Measurements from ENCODE around the gene MYO7B. TPM values are rescaled to one million over a fixed set of nuclear protein-coding genes. Genes with fewer than 3 reads are reported as not detected.

Gene MYO7B
- total and polyA plus RNA-seq, 7 donors, result 0.28 to 0.61 (median 0.49) TPM

DNA sequence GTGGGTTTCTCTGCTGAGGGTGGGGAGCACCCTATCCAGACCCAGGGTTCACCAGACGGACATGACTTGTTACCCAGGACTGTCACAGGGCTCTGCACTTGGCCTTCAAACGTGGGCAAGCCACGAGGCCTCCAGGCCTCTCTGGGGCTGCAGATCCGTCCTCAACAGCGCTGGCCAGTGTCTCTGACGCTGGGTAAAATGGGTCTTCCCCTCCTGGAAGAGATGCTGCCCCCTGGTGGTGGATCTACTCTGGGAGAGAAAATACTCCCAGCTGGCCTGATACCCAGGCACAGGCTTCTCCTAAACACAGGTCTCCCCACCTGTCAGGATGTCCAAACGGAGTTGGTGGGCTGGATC is 114.2 kb downstream of the MYO7B start:
- TF ChIP-seq CTCF (IDR thresholded peaks at IDR 0.05), result peak; percentile 90
- H3K4me1 ChIP-seq, result peaks cover 16% of the 10 kb centered on the region
- DNase-seq (peak; percentile 78 to 89), ATAC-seq (peak; percentile 73 to 91 (median 86))
- 4 to 6% (median 6%) methylated on average over 7 of the region's 7 CpGs for WGBS, 3 donors
- peaks cover 0 to 3% of the 10 kb centered on the region in 2 donors for H3K36me3 ChIP-seq (ENCODE audit: insufficient read depth in 1 of 2, low read depth in 1 of 2)
- intact Hi-C loops (cut with DNase I), result loop anchor here (1.0 to 10.0 kb wide), 4 partner anchors 48 to 125 kb away; partner anchors contain the start of genes IWS1 (in 1 of the 2) and MYO7B (in 1 of the 2)
- H3K9me3 ChIP-seq, result no peaks in the 10 kb centered on the region
- no peak overlapping the region for H3K4me3 ChIP-seq
- H3K27ac ChIP-seq, result peak overlapping the region; percentile 15
- H3K27me3 ChIP-seq (ENCODE audit: insufficient read depth in 3 of 3, low read length in 2 of 3), result no peaks in the 10 kb centered on the region

- peak in 3 of 4 donors; percentile 4 to 28 (median 12) for ATAC-seq
- Histone ChIP-seq H3K9me3 (no peaks in the 10 kb centered on the region), H3K4me3 (no peak overlapping the region), H3K4me1 (peaks cover 16% of the 10 kb centered on the region), H3K27ac (peak overlapping the region; percentile 15), H3K27me3 (ENCODE audit: insufficient read depth in 3 of 3, low read length in 2 of 3) (no peaks in the 10 kb centered on the region), H3K36me3 (ENCODE audit: insufficient read depth in 1 of 2, low read depth in 1 of 2) (peaks cover 0 to 3% of the 10 kb centered on the region in 2 donors)
- TF ChIP-seq CTCF (IDR thresholded peaks at IDR 0.05), result no peak
- intact Hi-C loops (cut with DNase I), result loop anchor here (10.0 kb wide), 2 partner anchors 115 to 125 kb away; partner anchors contain the start of genes IWS1 (in 1 of the 2) and MYO7B (in 1 of the 2)
- peak; percentile 20 to 53 for DNase-seq
- WGBS, 3 donors, result 67 to 75% (median 71%) methylated on average over 16 to 17 of the region's 17 CpGs
Observed at GRCh38 chr2:127650041-127650784, 114.7 kb downstream of the MYO7B start.

- no peaks in the 10 kb centered on the region for H3K27me3 ChIP-seq (ENCODE audit: insufficient read depth in 3 of 3, low read length in 2 of 3)
- 84 to 92% (median 91%) methylated on average over 28 of the region's 28 CpGs for WGBS, 3 donors
- H3K4me3 ChIP-seq, result no peak overlapping the region
- H3K9me3 ChIP-seq, result no peaks in the 10 kb centered on the region
- H3K4me1 ChIP-seq, result peaks cover 16% of the 10 kb centered on the region
- DNase-seq (peak; percentile 21 to 47), ATAC-seq (no peak)
- H3K36me3 ChIP-seq (ENCODE audit: insufficient read depth in 1 of 2, low read depth in 1 of 2), result peaks cover 0 to 3% of the 10 kb centered on the region in 2 donors
- no peak overlapping the region for H3K27ac ChIP-seq
- TF ChIP-seq CTCF (IDR thresholded peaks at IDR 0.05), result no peak
- intact Hi-C loops (cut with DNase I), result loop anchor here (10.0 kb wide), 2 partner anchors 116 to 126 kb away; partner anchors contain the start of genes IWS1 (in 1 of the 2) and MYO7B (in 1 of the 2)
Observed at GRCh38 chr2:127650785-127651380, 115.4 kb downstream of the MYO7B start.

DNA sequence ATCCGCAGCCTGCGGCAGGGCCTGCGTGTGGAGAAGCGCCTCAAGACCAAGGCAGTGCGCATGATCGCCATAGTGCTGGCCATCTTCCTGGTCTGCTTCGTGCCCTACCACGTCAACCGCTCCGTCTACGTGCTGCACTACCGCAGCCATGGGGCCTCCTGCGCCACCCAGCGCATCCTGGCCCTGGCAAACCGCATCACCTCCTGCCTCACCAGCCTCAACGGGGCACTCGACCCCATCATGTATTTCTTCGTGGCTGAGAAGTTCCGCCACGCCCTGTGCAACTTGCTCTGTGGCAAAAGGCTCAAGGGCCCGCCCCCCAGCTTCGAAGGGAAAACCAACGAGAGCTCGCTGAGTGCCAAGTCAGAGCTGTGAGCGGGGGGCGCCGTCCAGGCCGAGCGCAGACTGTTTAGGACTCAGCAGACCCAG is 115.9 kb downstream of the MYO7B start:
- no peak for ATAC-seq
- TF ChIP-seq CTCF (IDR thresholded peaks at IDR 0.05), result no peak
- Histone ChIP-seq H3K27ac (peak overlapping the region; percentile 16), H3K36me3 (ENCODE audit: insufficient read depth in 1 of 2, low read depth in 1 of 2) (peaks cover 0 to 3% of the 10 kb centered on the region in 2 donors), H3K9me3 (no peaks in the 10 kb centered on the region), H3K27me3 (ENCODE audit: insufficient read depth in 3 of 3, low read length in 2 of 3) (no peaks in the 10 kb centered on the region), H3K4me3 (no peak overlapping the region), H3K4me1 (peaks cover 16% of the 10 kb centered on the region)
- 93 to 97% (median 95%) methylated on average over 29 of the region's 29 CpGs for WGBS, 3 donors
- intact Hi-C loops (cut with DNase I), result loop anchor here (10.0 kb wide), 2 partner anchors 117 to 127 kb away; partner anchors contain the start of genes IWS1 (in 1 of the 2) and MYO7B (in 1 of the 2)
- DNase-seq, result peak; percentile 12 to 50

Data from psoas muscle (tissue), 8 donors.